HCT116 (cell line): ENCODE measurements around the gene ETFDH. TPM values are rescaled to one million over a fixed set of nuclear protein-coding genes. Genes with fewer than 3 reads are reported as not detected.

Source experiments
- ATAC-seq: fragments of 200-7000 bp; cut with Tn5 transposase; 2 replicates; pipeline ENCODE4 v1.9.1; 2020; ENCODE audit warnings: mild to moderate bottlenecking, moderate library complexity
- BruUV-seq: library from RNA; stranded (reverse); fragments of 400-500 nt; replicated peaks from 2 replicates; lab custom pipeline; 2021; lab: Mats Ljungman, UMichigan
- CTCF ChIA-PET: fragments of 300-600 bp; sonication (Branson Sonifier 250); formaldehyde crosslinking; loops from one replicate; lab custom pipeline; 2021; ENCODE audit warnings: antibody characterized with exemption; lab: Charles Lee
- POLR2A ChIA-PET: fragments of 300-600, 350-600 bp; sonication (Branson Sonifier 250); formaldehyde crosslinking; loops from one replicate; lab custom pipeline; 2021; ENCODE audit warnings: antibody characterized with exemption; lab: Charles Lee
- RAD21 ChIA-PET, 2 experiments: fragments of 300-600 bp; sonication (Branson Sonifier 250); formaldehyde crosslinking; loops; one replicate each; lab custom pipeline; 2023; ENCODE audit warnings: low total read pairs in 2 of 2; ENCODE audit not compliant: uncharacterized antibody in 2 of 2, unreplicated experiment in 2 of 2, low non-redundant PET in 1 of 2; lab: Charles Lee
- DNase-seq: peaks from one replicate; pipeline ENCODE4 v3.0.0-alpha.2; 2010; ENCODE audit warnings: low read depth, low spot score
- H2AFZ ChIP-seq: fragments of 200-600 bp; shearing (Covaris generic), sonication (generic); 2 replicates; pipeline ENCODE4 v1.6.1; 2017; ENCODE audit warnings: low read depth, mixed run types, mixed read lengths, antibody characterized with exemption, low read length; ENCODE audit not compliant: poor library complexity, severe bottlenecking
- H3K27ac ChIP-seq: 2 replicates; pipeline ENCODE4 v1.5.1; 2012; ENCODE audit warnings: low read depth, low read length
- H3K27me3 ChIP-seq: fragments of 200-600 bp; sonication (generic); 2 replicates; pipeline ENCODE4 v1.6.1; 2016; ENCODE audit warnings: mixed run types, low read length, mixed read lengths; ENCODE audit not compliant: insufficient read depth
- H3K36me3 ChIP-seq, 2 experiments: fragments of 200-500 bp in 1 of 2; fragments of 200-600 bp in 1 of 2; sonication (Bioruptor generic) in 1 of 2; sonication (generic) in 1 of 2; 2 replicates each; pipeline versions ENCODE4 v1.5.1 to v1.6.1; 2014 to 2016; ENCODE audit warnings: low read length in 2 of 2, inconsistent platforms in 1 of 2, mixed read lengths in 1 of 2, mixed run types in 1 of 2; ENCODE audit not compliant: insufficient read depth in 2 of 2, control insufficient read depth in 1 of 2
- H3K4me1 ChIP-seq, 2 experiments: fragments of 200-600 bp in 1 of 2; sonication (generic) in 1 of 2; 2 replicates each; pipeline versions ENCODE4 v1.5.1 to v1.6.1; 2012 to 2017; ENCODE audit warnings: low read length in 2 of 2, inconsistent platforms in 1 of 2, mild to moderate bottlenecking in 1 of 2, mixed read lengths in 1 of 2, mixed run types in 1 of 2, moderate library complexity in 1 of 2; ENCODE audit not compliant: insufficient read depth in 2 of 2, control insufficient read depth in 1 of 2
- H3K4me2 ChIP-seq: fragments of 200-600 bp; sonication (generic); 2 replicates; pipeline ENCODE4 v1.6.1; 2017; ENCODE audit warnings: mixed run types, low read length, mixed read lengths
- H3K4me3 ChIP-seq, 2 experiments: fragments of 200-600 bp in 1 of 2; sonication (generic) in 1 of 2; replicated peaks in 1 of 2; 2 replicates each; pipeline ENCODE4 v1.5.1; 2011 to 2016; ENCODE audit warnings: low read length in 2 of 2, control low read depth in 1 of 2, low read depth in 1 of 2, mild to moderate bottlenecking in 1 of 2, mixed read lengths in 1 of 2, mixed run types in 1 of 2
- H3K79me2 ChIP-seq: fragments of 200-600 bp; sonication (generic); 2 replicates; pipeline ENCODE4 v1.6.1; 2017; ENCODE audit warnings: mild to moderate bottlenecking, mixed run types, low read length, moderate library complexity, mixed read lengths; ENCODE audit not compliant: insufficient read depth
- H3K9ac ChIP-seq: fragments of 200-600 bp; sonication (generic); 2 replicates; pipeline ENCODE4 v1.6.1; 2016; ENCODE audit warnings: low read length, mixed read lengths
- H3K9me2 ChIP-seq: fragments of 200-600 bp; sonication (generic), shearing (Covaris generic); 2 replicates; pipeline ENCODE4 v1.6.1; 2017; ENCODE audit warnings: mixed run types, mild to moderate bottlenecking, moderate library complexity; ENCODE audit not compliant: insufficient read depth
- H3K9me3 ChIP-seq, 2 experiments: fragments of 200-500 bp in 1 of 2; fragments of 200-600 bp in 1 of 2; sonication (Bioruptor generic) in 1 of 2; sonication (generic) in 1 of 2; 2 replicates each; pipeline ENCODE4 v1.6.1; 2014 to 2017; ENCODE audit warnings: low read length in 2 of 2, mixed read lengths in 2 of 2, inconsistent platforms in 1 of 2, low read depth in 1 of 2, mild to moderate bottlenecking in 1 of 2, mixed run types in 1 of 2, moderate library complexity in 1 of 2; ENCODE audit not compliant: control insufficient read depth in 1 of 2, insufficient read depth in 1 of 2
- H4K20me1 ChIP-seq: fragments of 200-600 bp; sonication (generic), shearing (Covaris generic); 2 replicates; pipeline ENCODE4 v1.6.1; 2017; ENCODE audit warnings: mixed run types, mild to moderate bottlenecking, moderate library complexity; ENCODE audit not compliant: insufficient read depth
- CEBPB ChIP-seq: IDR thresholded peaks from 2 replicates; pipeline ENCODE4 v1.6.1; 2012; ENCODE audit warnings: low read depth
- EGR1 ChIP-seq: IDR thresholded peaks from 2 replicates; pipeline ENCODE4 v1.6.1; 2012; ENCODE audit warnings: low read depth
- EZH2phosphoT487 ChIP-seq: fragments of 200-600 bp; IDR thresholded peaks from 2 replicates; pipeline ENCODE4 v1.6.1; 2018; ENCODE audit warnings: antibody characterized with exemption, borderline replicate concordance
- POLR2A ChIP-seq: IDR thresholded peaks from 2 replicates; pipeline ENCODE4 v1.7.0; 2011; ENCODE audit warnings: borderline replicate concordance; ENCODE audit not compliant: insufficient read depth, insufficient read length; ENCODE audit errors: extremely low read depth
- RAD21 ChIP-seq: IDR thresholded peaks from 2 replicates; pipeline ENCODE4 v1.6.1; 2012; ENCODE audit warnings: low read depth, mild to moderate bottlenecking
- SP1 ChIP-seq: IDR thresholded peaks from 2 replicates; pipeline ENCODE4 v1.6.1; 2012; ENCODE audit warnings: low read depth
- SRF ChIP-seq: IDR thresholded peaks from 2 replicates; pipeline ENCODE4 v1.6.1; 2012; ENCODE audit warnings: low read depth
- YY1 ChIP-seq: IDR thresholded peaks from 2 replicates; pipeline ENCODE4 v1.6.1; 2011; ENCODE audit warnings: low read length, low read depth, moderate library complexity, mild to moderate bottlenecking; ENCODE audit not compliant: insufficient replicate concordance; ENCODE audit errors: extremely low read depth
- ZBTB33 ChIP-seq: IDR thresholded peaks from 2 replicates; pipeline ENCODE4 v1.6.1; 2011; ENCODE audit warnings: mild to moderate bottlenecking, low read length, moderate library complexity; ENCODE audit not compliant: insufficient replicate concordance; ENCODE audit errors: extremely low read depth
- ZNF274 ChIP-seq: fragments of 200-500 bp; sonication (Bioruptor generic); IDR thresholded peaks from 2 replicates; pipeline ENCODE4 v1.6.1; 2014; ENCODE audit warnings: mild to moderate bottlenecking, low read depth, low read length, inconsistent platforms
- intact Hi-C: fragments of 100-400 bp; cut with micrococcal nuclease; formaldehyde crosslinking; loops from 2 replicates; pipeline ENCODE4 v1.10.0; 2022
- total RNA-seq: library from RNA; stranded (reverse); gene quantifications from one replicate; pipeline ENCODE4 v1.2.1, GENCODE V29; 2021; ENCODE audit not compliant: unreplicated experiment
- TF ChIP-seq, protein P1 (sequence below): IDR thresholded peaks from 2 replicates; pipeline ENCODE4 v1.6.1; 2012
- TF ChIP-seq, protein P2 (sequence below), 3 experiments: fragments of 200-600 bp in 1 of 3; sonication (generic) in 1 of 3; IDR thresholded peaks in 2 of 3; conservative IDR thresholded peaks in 1 of 3; 2 replicates each; pipeline ENCODE4 v1.5.1; 2012 to 2017; ENCODE audit warnings: low read depth in 2 of 3, low read length in 2 of 3, antibody characterized with exemption in 1 of 3, borderline replicate concordance in 1 of 3, control low read depth in 1 of 3, mild to moderate bottlenecking in 1 of 3, mixed read lengths in 1 of 3, mixed run types in 1 of 3, moderate library complexity in 1 of 3; ENCODE audit not compliant: insufficient read depth in 1 of 3

Gene ETFDH
- total RNA-seq, 1 experiment from 2014 or later, result 22.2 TPM

DNA sequence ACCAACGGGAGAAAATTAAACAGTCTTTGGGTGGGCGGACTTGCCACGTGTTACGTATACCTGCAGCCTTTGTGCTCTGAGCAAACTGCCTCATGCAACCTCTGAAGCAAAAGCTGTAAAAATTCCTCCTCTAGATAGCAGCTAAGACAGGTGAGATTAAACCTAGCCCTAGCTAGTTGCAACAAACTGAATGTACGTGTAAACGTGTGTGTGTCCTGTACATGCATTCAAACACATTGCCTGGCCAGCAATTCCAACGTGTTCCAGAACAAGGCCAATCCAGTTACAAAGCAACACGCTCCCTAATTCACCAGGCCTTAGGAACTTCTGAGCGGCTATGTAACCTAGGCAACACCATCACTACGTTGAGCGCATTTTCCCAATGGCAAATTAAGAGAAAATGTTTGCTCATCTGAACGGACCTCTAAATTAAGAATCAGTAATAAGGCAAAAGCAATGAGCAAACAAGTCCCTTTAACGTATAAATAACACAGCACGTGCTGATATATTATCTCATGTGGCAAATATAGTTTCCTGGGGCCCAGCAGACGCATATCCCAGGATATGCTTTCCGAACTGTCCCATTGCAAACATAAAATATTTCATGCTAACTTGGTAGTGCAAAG is 50.3 kb downstream of the ETFDH start:
- no peaks in the 10 kb centered on the region for H3K27me3 ChIP-seq
- CTCF ChIA-PET, result no interaction called here
- peak overlapping the region; percentile 44 for H2AFZ ChIP-seq
- H3K79me2 ChIP-seq, result peaks cover 53% of the 10 kb centered on the region
- no peaks in the 10 kb centered on the region for H3K9me2 ChIP-seq
- H3K36me3 ChIP-seq, result peaks cover 23 to 24% of the 10 kb centered on the region in 2 experiments; a peak in 3 of 4 replicates
- peak overlapping the region; percentile 84 for H3K9ac ChIP-seq
- intact Hi-C loops, result loop anchor here (5.0 kb wide), 1 partner anchor 50 kb away; the partner anchor contains the start of genes C4orf46 and ETFDH
- no peaks in the 10 kb centered on the region for H3K9me3 ChIP-seq
- TF ChIP-seq EGR1 (no peak), EZH2phosphoT487 (no peak), YY1 (no peak), SRF (no peak), RAD21 (no peak), SP1 (no peak), ZBTB33 (no peak), CEBPB (no peak), POLR2A (no peak), ZNF274 (no peak)
- TF ChIP-seq, protein P1, sequence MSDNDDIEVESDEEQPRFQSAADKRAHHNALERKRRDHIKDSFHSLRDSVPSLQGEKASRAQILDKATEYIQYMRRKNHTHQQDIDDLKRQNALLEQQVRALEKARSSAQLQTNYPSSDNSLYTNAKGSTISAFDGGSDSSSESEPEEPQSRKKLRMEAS, result no peak
- TF ChIP-seq, protein P2, sequence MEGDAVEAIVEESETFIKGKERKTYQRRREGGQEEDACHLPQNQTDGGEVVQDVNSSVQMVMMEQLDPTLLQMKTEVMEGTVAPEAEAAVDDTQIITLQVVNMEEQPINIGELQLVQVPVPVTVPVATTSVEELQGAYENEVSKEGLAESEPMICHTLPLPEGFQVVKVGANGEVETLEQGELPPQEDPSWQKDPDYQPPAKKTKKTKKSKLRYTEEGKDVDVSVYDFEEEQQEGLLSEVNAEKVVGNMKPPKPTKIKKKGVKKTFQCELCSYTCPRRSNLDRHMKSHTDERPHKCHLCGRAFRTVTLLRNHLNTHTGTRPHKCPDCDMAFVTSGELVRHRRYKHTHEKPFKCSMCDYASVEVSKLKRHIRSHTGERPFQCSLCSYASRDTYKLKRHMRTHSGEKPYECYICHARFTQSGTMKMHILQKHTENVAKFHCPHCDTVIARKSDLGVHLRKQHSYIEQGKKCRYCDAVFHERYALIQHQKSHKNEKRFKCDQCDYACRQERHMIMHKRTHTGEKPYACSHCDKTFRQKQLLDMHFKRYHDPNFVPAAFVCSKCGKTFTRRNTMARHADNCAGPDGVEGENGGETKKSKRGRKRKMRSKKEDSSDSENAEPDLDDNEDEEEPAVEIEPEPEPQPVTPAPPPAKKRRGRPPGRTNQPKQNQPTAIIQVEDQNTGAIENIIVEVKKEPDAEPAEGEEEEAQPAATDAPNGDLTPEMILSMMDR (IDR thresholded peaks at IDR 0.05 in 2 of 3, conservative IDR thresholded peaks at IDR 0.05 in 1 of 3; ENCODE audit: borderline replicate concordance in 1 of 3, insufficient read depth in 1 of 3, low read depth in 2 of 3, low read length in 2 of 3), result no peak
- H3K27ac ChIP-seq, result peak overlapping the region; percentile 72
- H3K4me2 ChIP-seq, result peak overlapping the region; percentile 98
- peak overlapping the region; percentile 80 to 88 for H3K4me3 ChIP-seq
- no peak for DNase-seq
- BruUV-seq, result no TSS peak
- H3K4me1 ChIP-seq, result peaks cover 2 to 21% of the 10 kb centered on the region in 2 experiments; a peak in 2 of 4 replicates
- POLR2A ChIA-PET, result no interaction called here
- ATAC-seq, result peak; percentile 35
- H4K20me1 ChIP-seq, result no peaks in the 10 kb centered on the region
- RAD21 ChIA-PET, result no interaction called here
